Liver (tissue), 9 donors: ENCODE results near the gene KCNA1. TPM values are rescaled to one million over a fixed set of nuclear protein-coding genes. Genes with fewer than 3 reads are reported as not detected.

Experiments used
- DNase-seq: peaks from one replicate; pipeline ENCODE4 v3.0.0-alpha.2; 2017; ENCODE audit warnings: low spot score
- H3K27ac ChIP-seq, 2 donors: one replicate each; pipeline ENCODE4 v1.7.0; 2013; ENCODE audit warnings: inconsistent platforms in 2 of 2, low read length in 2 of 2, control low read depth in 1 of 2, low read depth in 1 of 2, mild to moderate bottlenecking in 1 of 2
- H3K27me3 ChIP-seq, 4 donors: one replicate each; pipeline versions ENCODE4 v1.6.1 to v1.7.0; 2013; ENCODE audit warnings: low read length in 3 of 4, inconsistent platforms in 1 of 4, mild to moderate bottlenecking in 1 of 4, moderate library complexity in 1 of 4; ENCODE audit not compliant: control insufficient read depth in 4 of 4, insufficient read depth in 4 of 4
- H3K36me3 ChIP-seq, 4 donors: one replicate each; pipeline versions ENCODE4 v1.6.1 to v1.7.0; 2013; ENCODE audit warnings: low read length in 3 of 4, mild to moderate bottlenecking in 3 of 4, low read depth in 1 of 4, moderate library complexity in 1 of 4; ENCODE audit not compliant: control insufficient read depth in 4 of 4, insufficient read depth in 3 of 4
- H3K4me1 ChIP-seq, 4 donors: one replicate each; pipeline versions ENCODE4 v1.6.1 to v1.7.0; 2013; ENCODE audit warnings: low read length in 3 of 4, mild to moderate bottlenecking in 3 of 4, moderate library complexity in 1 of 4; ENCODE audit not compliant: control insufficient read depth in 4 of 4, insufficient read depth in 4 of 4
- H3K4me3 ChIP-seq, 3 donors: one replicate each; pipeline versions ENCODE4 v1.6.1 to v1.7.0; 2013; ENCODE audit warnings: low read length in 3 of 3, control low read depth in 1 of 3, low read depth in 1 of 3, mild to moderate bottlenecking in 1 of 3
- H3K9ac ChIP-seq, 2 donors: one replicate each; pipeline ENCODE4 v1.7.0; 2013; ENCODE audit warnings: low read length in 2 of 2, mild to moderate bottlenecking in 2 of 2, moderate library complexity in 2 of 2, control low read depth in 1 of 2, low read depth in 1 of 2
- H3K9me3 ChIP-seq, 4 donors: one replicate each; pipeline versions ENCODE4 v1.6.1 to v1.7.0; 2013; ENCODE audit warnings: low read length in 3 of 4; ENCODE audit not compliant: control insufficient read depth in 4 of 4
- ATF3 ChIP-seq: IDR thresholded peaks from 2 replicates; pipeline ENCODE4 v1.6.1; 2016; ENCODE audit warnings: antibody characterized with exemption
- CTCF ChIP-seq: fragments of 150-350 bp; IDR thresholded peaks from 2 replicates; pipeline ENCODE4 v1.5.1; 2017; ENCODE audit warnings: improper control_type of control experiment, low read depth, low read length; ENCODE audit not compliant: missing input control
- EGR1 ChIP-seq, 2 donors: IDR thresholded peaks; 2 replicates each; pipeline ENCODE4 v1.6.1; 2016 to 2018; ENCODE audit warnings: antibody characterized with exemption in 2 of 2, low read depth in 2 of 2
- FOXA1 ChIP-seq: IDR thresholded peaks from 2 replicates; pipeline ENCODE4 v1.6.1; 2016; ENCODE audit warnings: antibody characterized with exemption
- FOXA2 ChIP-seq: IDR thresholded peaks from 2 replicates; pipeline ENCODE4 v1.6.1; 2016; ENCODE audit warnings: antibody characterized with exemption
- GABPA ChIP-seq, 2 donors: IDR thresholded peaks in 1 of 2; conservative IDR thresholded peaks in 1 of 2; 2 replicates each; pipeline ENCODE4 v1.6.1; 2016; ENCODE audit warnings: antibody characterized with exemption in 2 of 2, mild to moderate bottlenecking in 1 of 2, moderate library complexity in 1 of 2
- HNF4A ChIP-seq, 2 donors: conservative IDR thresholded peaks; 2 replicates each; pipeline ENCODE4 v1.6.1; 2016; ENCODE audit warnings: antibody characterized with exemption in 2 of 2, mild to moderate bottlenecking in 2 of 2
- HNF4G ChIP-seq: IDR thresholded peaks from 2 replicates; pipeline ENCODE4 v1.6.1; 2016; ENCODE audit warnings: antibody characterized with exemption
- MAX ChIP-seq: IDR thresholded peaks from 2 replicates; pipeline ENCODE4 v1.6.1; 2016; ENCODE audit warnings: antibody characterized with exemption
- RAD21 ChIP-seq, 2 donors: IDR thresholded peaks; 2 replicates each; pipeline ENCODE4 v1.6.1; 2016; ENCODE audit warnings: antibody characterized with exemption in 2 of 2, mild to moderate bottlenecking in 2 of 2
- REST ChIP-seq: IDR thresholded peaks from 2 replicates; pipeline ENCODE4 v1.6.1; 2016; ENCODE audit warnings: antibody characterized with exemption, mild to moderate bottlenecking
- RXRA ChIP-seq, 2 donors: IDR thresholded peaks; 2 replicates each; pipeline ENCODE4 v1.6.1; 2017 to 2018; ENCODE audit warnings: antibody characterized with exemption in 2 of 2, mild to moderate bottlenecking in 1 of 2
- SP1 ChIP-seq: IDR thresholded peaks from 2 replicates; pipeline ENCODE4 v1.6.1; 2018; ENCODE audit warnings: antibody characterized with exemption, mild to moderate bottlenecking
- TAF1 ChIP-seq: conservative IDR thresholded peaks from 2 replicates; pipeline ENCODE4 v1.6.1; 2016; ENCODE audit warnings: antibody characterized with exemption, mild to moderate bottlenecking
- YY1 ChIP-seq: IDR thresholded peaks from 2 replicates; pipeline ENCODE4 v1.6.1; 2016; ENCODE audit warnings: antibody characterized with exemption, mild to moderate bottlenecking
- ZBTB33 ChIP-seq: IDR thresholded peaks from 2 replicates; pipeline ENCODE4 v1.6.1; 2016; ENCODE audit warnings: antibody characterized with exemption
- WGBS: extraction: QIAGEN DNeasy Blood & Tissue Kit; methylation state at CpG from one replicate; pipeline ENCODE4 v1.1.7; 2013; 5-methylcytosine and 5-hydroxymethylcytosine counted together
- polyA plus RNA-seq, 2 donors: library from polyadenylated mRNA; stranded (reverse) in 1 of 2; unstranded in 1 of 2; fragments of 200-250 nt in 1 of 2; fragments of >200 nt in 1 of 2; fragmentation: Nextera tagmentation in 1 of 2; extraction: Ambion mirVana in 1 of 2; gene quantifications; one replicate each; pipeline versions ENCODE4 v1.2.1 to v1.2.3, GENCODE V29; 2013 to 2015
- total RNA-seq, 2 donors: library from RNA; depleted of rRNA; stranded (reverse); fragments of >200 nt; gene quantifications; one replicate each; pipeline ENCODE4 v1.2.3, GENCODE V29; 2014
- donor health status: healthy.
- donor health status: healthy.
- donor health status: healthy.
- donor health status: healthy.
- donor health status: healthy.

KCNA1 gene
- total and polyA plus RNA-seq, 4 donors = not detected

- DNase-seq = no peak
These were observed 858 bp upstream of the KCNA1 start for GRCh38 chr12:4908684-4909409.

DNA sequence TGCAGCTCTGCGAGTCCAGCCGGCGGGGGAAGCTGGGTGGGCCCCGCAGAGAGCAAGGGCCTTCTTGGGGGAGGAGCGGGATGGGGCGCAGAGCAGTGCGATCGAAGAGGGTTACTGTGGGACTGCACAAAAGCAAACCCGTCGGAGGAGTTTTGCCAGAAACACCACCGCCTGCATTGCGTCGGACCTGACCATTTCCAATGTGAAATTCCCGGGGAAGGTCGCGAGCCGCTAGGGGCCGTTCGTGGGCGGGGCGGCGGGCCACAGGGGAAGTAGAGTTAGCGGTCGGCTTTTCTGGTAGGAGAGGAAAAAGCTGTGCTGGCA, 333 bp upstream of the KCNA1 start:
- 4% methylated on average over 24 of the region's 24 CpGs for WGBS
- DNase-seq = no peak
- Histone ChIP-seq H3K9ac (no peak overlapping the region), H3K4me3 (peak overlapping the region in 1 of 3 donors; percentile 47), H3K27me3 (peaks cover 5 to 40% (median 10%) of the 10 kb centered on the region in 4 donors), H3K9me3 (no peaks in the 10 kb centered on the region), H3K27ac (no peak overlapping the region), H3K4me1 (peaks cover 5 to 21% (median 14%) of the 10 kb centered on the region in 4 donors), H3K36me3 (no peaks in the 10 kb centered on the region)
- no peak for TF ChIP-seq HNF4G
- TF ChIP-seq RAD21 (IDR thresholded peaks at IDR 0.05) = no peak
- no peak for TF ChIP-seq MAX
- no peak for TF ChIP-seq SP1
- TF ChIP-seq ZBTB33 = no peak
- no peak for TF ChIP-seq HNF4A (conservative IDR thresholded peaks at IDR 0.05)
- TF ChIP-seq REST = no peak
- no peak for TF ChIP-seq RXRA (IDR thresholded peaks at IDR 0.05)
- TF ChIP-seq FOXA1 = no peak
- no peak for TF ChIP-seq FOXA2

More at GRCh38 chr12:4908684-4909409, 858 bp upstream of the KCNA1 start:
- Histone ChIP-seq H3K27me3 (peaks cover 5 to 40% (median 10%) of the 10 kb centered on the region in 4 donors), H3K36me3 (no peaks in the 10 kb centered on the region), H3K4me1 (peaks cover 5 to 21% (median 14%) of the 10 kb centered on the region in 4 donors), H3K9me3 (no peaks in the 10 kb centered on the region), H3K9ac (no peak overlapping the region), H3K27ac (no peak overlapping the region), H3K4me3 (peak overlapping the region in 1 of 3 donors; percentile 47)
- no peak for TF ChIP-seq RAD21 (IDR thresholded peaks at IDR 0.05)
- TF ChIP-seq YY1 = no peak
- no peak for TF ChIP-seq ATF3
- TF ChIP-seq GABPA (IDR thresholded peaks at IDR 0.05 in 1 of 2, conservative IDR thresholded peaks at IDR 0.05 in 1 of 2) = no peak
- TF ChIP-seq MAX = no peak
- no peak for TF ChIP-seq FOXA2
- no peak for TF ChIP-seq CTCF
- TF ChIP-seq EGR1 (IDR thresholded peaks at IDR 0.05; ENCODE audit: low read depth in 2 of 2) = no peak
- TF ChIP-seq TAF1 = no peak
- no peak for TF ChIP-seq RXRA (IDR thresholded peaks at IDR 0.05)
- no peak for TF ChIP-seq ZBTB33
- WGBS = 4% methylated on average over 31 of the region's 31 CpGs
